ENCODE results near the gene NFILZ. TPM values are rescaled to one million over a fixed set of nuclear protein-coding genes. Genes with fewer than 3 reads are reported as not detected.
A peak's percentile ranks its signal among the peaks of the same experiment; 100 is the strongest.
"Not testable (repeated sequence)": the region's sequence is repeated elsewhere in the genome, so short reads cannot be mapped to it uniquely, and the experiment has no call there.

Gene NFILZ
- total and polyA plus RNA-seq, 2 donors (not counting 1 experiment from before 2014, with no cell fraction given) = not detected

DNA sequence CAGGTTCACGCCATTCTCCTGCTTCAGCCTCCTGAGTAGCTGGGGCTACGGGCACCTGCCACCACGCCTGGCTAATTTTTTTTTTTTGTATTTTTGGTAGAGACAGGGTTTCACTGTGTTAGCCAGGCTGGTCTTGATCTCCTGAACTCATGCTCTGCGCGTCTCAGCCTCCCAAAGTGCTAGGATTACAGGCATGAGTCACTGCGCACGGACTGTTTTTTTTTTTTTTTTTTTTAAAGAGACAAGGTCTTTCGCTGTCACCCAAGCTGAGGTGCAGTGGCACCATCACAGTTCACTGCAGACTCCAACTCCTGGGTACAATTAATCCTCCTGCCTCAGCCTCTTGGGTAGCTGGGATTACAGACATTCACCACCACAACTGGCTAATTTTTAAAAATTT lies 11.7 kb upstream of the NFILZ start:
- DNase-seq (ENCODE audit: low read depth in 2 of 2) = no peak
- H3K4me2 ChIP-seq (ENCODE audit: extremely low read depth, insufficient read depth, low read length) = no peak overlapping the region
- H3K27me3 ChIP-seq (ENCODE audit: control insufficient read depth, insufficient read depth, low read length) = no peaks in the 10 kb centered on the region
- TF ChIP-seq, protein P1, sequence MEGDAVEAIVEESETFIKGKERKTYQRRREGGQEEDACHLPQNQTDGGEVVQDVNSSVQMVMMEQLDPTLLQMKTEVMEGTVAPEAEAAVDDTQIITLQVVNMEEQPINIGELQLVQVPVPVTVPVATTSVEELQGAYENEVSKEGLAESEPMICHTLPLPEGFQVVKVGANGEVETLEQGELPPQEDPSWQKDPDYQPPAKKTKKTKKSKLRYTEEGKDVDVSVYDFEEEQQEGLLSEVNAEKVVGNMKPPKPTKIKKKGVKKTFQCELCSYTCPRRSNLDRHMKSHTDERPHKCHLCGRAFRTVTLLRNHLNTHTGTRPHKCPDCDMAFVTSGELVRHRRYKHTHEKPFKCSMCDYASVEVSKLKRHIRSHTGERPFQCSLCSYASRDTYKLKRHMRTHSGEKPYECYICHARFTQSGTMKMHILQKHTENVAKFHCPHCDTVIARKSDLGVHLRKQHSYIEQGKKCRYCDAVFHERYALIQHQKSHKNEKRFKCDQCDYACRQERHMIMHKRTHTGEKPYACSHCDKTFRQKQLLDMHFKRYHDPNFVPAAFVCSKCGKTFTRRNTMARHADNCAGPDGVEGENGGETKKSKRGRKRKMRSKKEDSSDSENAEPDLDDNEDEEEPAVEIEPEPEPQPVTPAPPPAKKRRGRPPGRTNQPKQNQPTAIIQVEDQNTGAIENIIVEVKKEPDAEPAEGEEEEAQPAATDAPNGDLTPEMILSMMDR (conservative IDR thresholded peaks at IDR 0.05 in 1 of 2, IDR thresholded peaks at IDR 0.05 in 1 of 2; ENCODE audit: low read depth in 1 of 2, low read length in 2 of 2) = no peak
- no peak for TF ChIP-seq EZH2 (IDR thresholded peaks at IDR 0.05; ENCODE audit: low read length, missing control alignments)
- H3K36me3 ChIP-seq (ENCODE audit: control insufficient read depth, insufficient read depth, low read length) = no peaks in the 10 kb centered on the region
- no peaks in the 10 kb centered on the region for H3K4me1 ChIP-seq (ENCODE audit: control insufficient read depth, extremely low read depth, insufficient read depth, low read length)
- no peaks in the 10 kb centered on the region for H3K79me2 ChIP-seq (ENCODE audit: control insufficient read depth, insufficient read depth, low read length)
- H3K9ac ChIP-seq (ENCODE audit: insufficient read depth, low read length) = no peak overlapping the region
- H2AFZ ChIP-seq (ENCODE audit: low read length) = no peak overlapping the region
- no peaks in the 10 kb centered on the region for H3K9me3 ChIP-seq (ENCODE audit: control insufficient read depth, insufficient read depth, low read depth, low read length)
- H3K4me3 ChIP-seq (replicated peaks in 1 of 4; ENCODE audit: control extremely low read depth in 1 of 4, insufficient read depth in 1 of 4, low read depth in 3 of 4, low read length in 4 of 4) = no peak overlapping the region
- no peaks in the 10 kb centered on the region for H4K20me1 ChIP-seq (ENCODE audit: control insufficient read depth, extremely low read depth, insufficient read depth, low read length)
- no peak overlapping the region for H3K27ac ChIP-seq (ENCODE audit: insufficient read depth, low read length)

DNA sequence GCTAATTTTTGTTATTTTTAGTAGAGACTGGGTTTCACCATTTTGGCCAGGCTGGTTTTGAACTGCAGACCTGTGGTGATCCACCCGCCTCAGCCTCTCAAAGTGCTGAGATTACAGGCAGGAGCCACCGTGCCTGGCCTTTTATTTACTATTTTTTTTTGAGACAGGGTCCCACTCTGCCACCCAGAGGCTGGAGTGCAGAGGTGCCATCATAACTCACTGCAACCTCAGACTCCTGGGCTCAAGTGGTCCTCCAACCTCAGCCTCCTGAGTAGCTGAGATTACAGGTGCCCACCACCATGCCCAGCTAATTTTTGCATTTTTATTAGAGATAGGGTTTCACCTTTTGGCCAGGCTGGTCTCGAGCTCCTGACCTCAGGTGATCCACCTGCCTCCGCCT lies 7.5 kb upstream of the NFILZ start:
- H3K27ac ChIP-seq (ENCODE audit: insufficient read depth, low read length); H3K4me1 ChIP-seq (ENCODE audit: control insufficient read depth, extremely low read depth, insufficient read depth, low read length); H3K36me3 ChIP-seq (ENCODE audit: control insufficient read depth, insufficient read depth, low read length); DNase-seq (ENCODE audit: low read depth in 2 of 2); H3K4me2 ChIP-seq (ENCODE audit: extremely low read depth, insufficient read depth, low read length); H3K4me3 ChIP-seq (replicated peaks in 1 of 4; ENCODE audit: control extremely low read depth in 1 of 4, insufficient read depth in 1 of 4, low read depth in 3 of 4, low read length in 4 of 4); H4K20me1 ChIP-seq (ENCODE audit: control insufficient read depth, extremely low read depth, insufficient read depth, low read length); H2AFZ ChIP-seq (ENCODE audit: low read length); H3K9me3 ChIP-seq (ENCODE audit: control insufficient read depth, insufficient read depth, low read depth, low read length); H3K79me2 ChIP-seq (ENCODE audit: control insufficient read depth, insufficient read depth, low read length); H3K27me3 ChIP-seq (ENCODE audit: control insufficient read depth, insufficient read depth, low read length); H3K9ac ChIP-seq (ENCODE audit: insufficient read depth, low read length): not testable (repeated sequence)
- TF ChIP-seq, protein P1 (conservative IDR thresholded peaks at IDR 0.05 in 1 of 2, IDR thresholded peaks at IDR 0.05 in 1 of 2; ENCODE audit: low read depth in 1 of 2, low read length in 2 of 2) = peak in 1 of 2 donors; percentile 13

DNA sequence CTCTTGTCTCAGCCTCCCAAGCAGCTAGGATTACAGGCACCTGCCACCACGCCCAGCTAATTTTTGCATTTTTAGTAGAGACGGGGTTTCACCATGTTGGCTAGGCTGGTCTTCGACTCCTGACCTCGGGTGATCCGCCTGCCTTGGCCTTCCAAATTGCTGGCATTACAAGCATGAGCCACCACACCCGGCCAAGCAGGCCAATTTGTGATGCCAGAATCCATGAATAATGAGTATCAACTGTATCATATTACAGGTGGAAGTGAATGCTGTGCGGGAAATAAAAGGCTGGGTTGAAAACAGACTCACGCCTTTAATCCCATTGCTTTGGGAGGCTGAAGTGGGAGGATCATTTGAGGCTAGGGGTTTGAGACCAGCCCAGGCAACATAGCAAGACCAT lies 3.6 kb upstream of the NFILZ start:
- no peaks in the 10 kb centered on the region for H4K20me1 ChIP-seq (ENCODE audit: control insufficient read depth, extremely low read depth, insufficient read depth, low read length)
- no peak for DNase-seq (ENCODE audit: low read depth in 2 of 2)
- H3K27ac ChIP-seq (ENCODE audit: insufficient read depth, low read length) = no peak overlapping the region
- no peaks in the 10 kb centered on the region for H3K36me3 ChIP-seq (ENCODE audit: control insufficient read depth, insufficient read depth, low read length)
- H2AFZ ChIP-seq (ENCODE audit: low read length) = no peak overlapping the region
- H3K4me3 ChIP-seq (replicated peaks in 1 of 4; ENCODE audit: control extremely low read depth in 1 of 4, insufficient read depth in 1 of 4, low read depth in 3 of 4, low read length in 4 of 4) = no peak overlapping the region
- no peaks in the 10 kb centered on the region for H3K4me1 ChIP-seq (ENCODE audit: control insufficient read depth, extremely low read depth, insufficient read depth, low read length)
- no peak overlapping the region for H3K4me2 ChIP-seq (ENCODE audit: extremely low read depth, insufficient read depth, low read length)
- H3K9ac ChIP-seq (ENCODE audit: insufficient read depth, low read length) = no peak overlapping the region
- no peaks in the 10 kb centered on the region for H3K79me2 ChIP-seq (ENCODE audit: control insufficient read depth, insufficient read depth, low read length)
- TF ChIP-seq EZH2 (IDR thresholded peaks at IDR 0.05; ENCODE audit: low read length, missing control alignments) = no peak
- TF ChIP-seq, protein P1 (conservative IDR thresholded peaks at IDR 0.05 in 1 of 2, IDR thresholded peaks at IDR 0.05 in 1 of 2; ENCODE audit: low read depth in 1 of 2, low read length in 2 of 2) = no peak
- no peaks in the 10 kb centered on the region for H3K27me3 ChIP-seq (ENCODE audit: control insufficient read depth, insufficient read depth, low read length)
- H3K9me3 ChIP-seq (ENCODE audit: control insufficient read depth, insufficient read depth, low read depth, low read length) = no peaks in the 10 kb centered on the region
